GM12878 (cell line): ENCODE data around the gene DSTN. TPM values are rescaled to one million over a fixed set of nuclear protein-coding genes. Genes with fewer than 3 reads are reported as not detected.
A peak's percentile ranks its signal among the peaks of the same experiment; 100 is the strongest.

Source experiments
- ASH2L ChIP-seq: fragments of 300-600, 200-600 bp; sonication (generic); IDR thresholded peaks from 2 replicates; pipeline ENCODE4 v1.6.1; 2017; ENCODE audit warnings: low read depth, mild to moderate bottlenecking, borderline replicate concordance
- CEBPB ChIP-seq, 2 experiments: fragments of 150-350 bp in 1 of 2; IDR thresholded peaks; 2 replicates each; pipeline ENCODE4 v1.6.1; 2012 to 2014; ENCODE audit warnings: low read depth in 2 of 2, low read length in 2 of 2, borderline replicate concordance in 1 of 2, inconsistent platforms in 1 of 2
- CHD2 ChIP-seq: IDR thresholded peaks from 2 replicates; pipeline ENCODE4 v1.6.1; 2011; ENCODE audit warnings: low read depth, low read length, improper control_type of control experiment, borderline replicate concordance
- CUX1 ChIP-seq: IDR thresholded peaks from 2 replicates; pipeline ENCODE4 v1.6.1; 2012; ENCODE audit warnings: improper control_type of control experiment, low read depth, low read length; ENCODE audit not compliant: insufficient replicate concordance
- EZH2 ChIP-seq: IDR thresholded peaks from 2 replicates; pipeline ENCODE4 v1.6.1; 2012; ENCODE audit warnings: low read depth, mild to moderate bottlenecking, control low read depth, inconsistent platforms, low read length, borderline replicate concordance; ENCODE audit not compliant: control insufficient read depth
- HCFC1 ChIP-seq: fragments of 150-350 bp; IDR thresholded peaks from 2 replicates; pipeline ENCODE4 v1.6.1; 2014; ENCODE audit warnings: low read length
- HDGF ChIP-seq: fragments of 450-650 bp; IDR thresholded peaks from 2 replicates; pipeline ENCODE4 v1.6.1; 2016; ENCODE audit warnings: antibody characterized with exemption
- IKZF1 ChIP-seq: fragments of 450-650 bp; conservative IDR thresholded peaks from 2 replicates; pipeline ENCODE4 v1.6.1; 2017; ENCODE audit warnings: antibody characterized with exemption, mild to moderate bottlenecking
- MEF2A ChIP-seq: IDR thresholded peaks from 2 replicates; pipeline ENCODE4 v1.6.1; 2011; ENCODE audit warnings: low read depth, mild to moderate bottlenecking, low read length, moderate library complexity; ENCODE audit not compliant: insufficient read depth
- NFYB ChIP-seq: IDR thresholded peaks from 2 replicates; pipeline ENCODE4 v1.6.1; 2011; ENCODE audit warnings: low read depth, mild to moderate bottlenecking, low read length, improper control_type of control experiment, moderate library complexity; ENCODE audit not compliant: insufficient read depth
- NR2C1 ChIP-seq: fragments of 450-650 bp; IDR thresholded peaks from 2 replicates; pipeline ENCODE4 v1.6.1; 2017; ENCODE audit warnings: antibody characterized with exemption, mild to moderate bottlenecking, moderate library complexity
- PBX3 ChIP-seq: IDR thresholded peaks from 2 replicates; pipeline ENCODE4 v1.6.1; 2011; ENCODE audit warnings: mild to moderate bottlenecking, low read depth, low read length, moderate library complexity; ENCODE audit not compliant: insufficient replicate concordance
- PKNOX1 ChIP-seq: fragments of 450-650 bp; IDR thresholded peaks from 2 replicates; pipeline ENCODE4 v1.6.1; 2016; ENCODE audit warnings: mild to moderate bottlenecking
- POLR2AphosphoS2 ChIP-seq: IDR thresholded peaks from 2 replicates; pipeline ENCODE4 v1.6.1; 2011; ENCODE audit warnings: low read depth, mild to moderate bottlenecking, low read length, improper control_type of control experiment, moderate library complexity
- POU2F2 ChIP-seq: IDR thresholded peaks from 3 replicates; pipeline ENCODE4 v1.6.1; 2011; ENCODE audit warnings: low read depth, mild to moderate bottlenecking, low read length, borderline replicate concordance
- RAD21 ChIP-seq: IDR thresholded peaks from 2 replicates; pipeline ENCODE4 v1.6.1; 2011; ENCODE audit warnings: mild to moderate bottlenecking, low read depth, low read length, moderate library complexity; ENCODE audit not compliant: insufficient read depth
- STAT3 ChIP-seq: IDR thresholded peaks from 2 replicates; pipeline ENCODE4 v1.6.1; 2011; ENCODE audit warnings: low read depth, low read length, improper control_type of control experiment
- ZZZ3 ChIP-seq: IDR thresholded peaks from 2 replicates; pipeline ENCODE4 v1.6.1; 2011; ENCODE audit warnings: low read depth; ENCODE audit not compliant: control insufficient read depth, insufficient read length
- polyA plus RNA-seq, 11 experiments: library from polyadenylated mRNA; depleted of rRNA in 4 of 11; unstranded in 6 of 11; stranded (reverse) in 5 of 11; fragments of >200 nt; fragmentation: Nextera tagmentation in 4 of 11; fragmentation: Illumina TruSeq in 1 of 11; extraction: Ambion mirVana in 4 of 11; extraction: Trizol in 1 of 11; gene quantifications; 1 replicate in 1 of 11; 2 replicates in 10 of 11; pipeline versions ENCODE4 v1.2.1 to v1.2.3, GENCODE V29; 2011 to 2016; ENCODE audit warnings: inconsistent platforms in 2 of 11, missing spikeins in 2 of 11, low read depth in 1 of 11
- total RNA-seq, 4 experiments: library from RNA; depleted of rRNA in 3 of 4; stranded (reverse); fragments of >200 nt in 3 of 4; fragmentation: Illumina TruSeq in 1 of 4; extraction: Trizol in 1 of 4; gene quantifications; 2 replicates each; pipeline versions ENCODE4 v1.2.1 to v1.2.3, GENCODE V29; 2013 to 2021
- TF ChIP-seq, protein P1 (sequence below): fragments of 450-650 bp; IDR thresholded peaks from 2 replicates; pipeline ENCODE4 v1.6.1; 2017; ENCODE audit warnings: borderline replicate concordance

Gene DSTN
- total and polyA plus RNA-seq, 10 of the 15 experiments (the other 5 are each of a cell fraction or from before 2014, with no cell fraction given) = 26.7 to 137 (median 40.8) TPM

GRCh38 chr20:17525650-17526049, 44.2 kb upstream of the DSTN start (continued):
- TF ChIP-seq NFYB (peak; percentile 47; the same call in 1 of the 2 replicates), POU2F2 (no peak), HCFC1 (peak; percentile 68), CEBPB (IDR thresholded peaks at IDR 0.05; ENCODE audit: borderline replicate concordance in 1 of 2, low read depth in 2 of 2, low read length in 2 of 2) (no peak), MEF2A (no peak), NR2C1 (no peak), EZH2 (no peak), ASH2L (no peak), PBX3 (no peak), CHD2 (no peak), STAT3 (no peak), IKZF1 (no peak), ZZZ3 (no peak), HDGF (no peak), PKNOX1 (no peak), CUX1 (no peak), POLR2AphosphoS2 (no peak), RAD21 (no peak)
- TF ChIP-seq, protein P1, sequence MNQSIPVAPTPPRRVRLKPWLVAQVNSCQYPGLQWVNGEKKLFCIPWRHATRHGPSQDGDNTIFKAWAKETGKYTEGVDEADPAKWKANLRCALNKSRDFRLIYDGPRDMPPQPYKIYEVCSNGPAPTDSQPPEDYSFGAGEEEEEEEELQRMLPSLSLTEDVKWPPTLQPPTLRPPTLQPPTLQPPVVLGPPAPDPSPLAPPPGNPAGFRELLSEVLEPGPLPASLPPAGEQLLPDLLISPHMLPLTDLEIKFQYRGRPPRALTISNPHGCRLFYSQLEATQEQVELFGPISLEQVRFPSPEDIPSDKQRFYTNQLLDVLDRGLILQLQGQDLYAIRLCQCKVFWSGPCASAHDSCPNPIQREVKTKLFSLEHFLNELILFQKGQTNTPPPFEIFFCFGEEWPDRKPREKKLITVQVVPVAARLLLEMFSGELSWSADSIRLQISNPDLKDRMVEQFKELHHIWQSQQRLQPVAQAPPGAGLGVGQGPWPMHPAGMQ = no peak
